AG04450 (cell line): Measurements from ENCODE around the gene CRACR2A. TPM values are rescaled to one million over a fixed set of nuclear protein-coding genes. Genes with fewer than 3 reads are reported as not detected.

Experiments
- CTCF ChIA-PET: fragments of 300-600, 350-600 bp; formaldehyde crosslinking; extraction: SDS; loops from one replicate; lab custom pipeline; 2022; ENCODE audit warnings: antibody characterized with exemption, inconsistent platforms; lab: Charles Lee
- POLR2A ChIA-PET: fragments of 350-600 bp; formaldehyde crosslinking; extraction: SDS; loops from one replicate; lab custom pipeline; 2021; ENCODE audit warnings: antibody characterized with exemption, inconsistent platforms; lab: Yijun Ruan, JAX
- DNase-seq: peaks from one replicate; pipeline ENCODE4 v3.0.0-alpha.2; 2011; ENCODE audit warnings: low read depth, low spot score
- H3K27ac ChIP-seq: one replicate; pipeline ENCODE4 v1.5.1; 2012; ENCODE audit warnings: low read depth, low read length, control low read depth
- H3K27me3 ChIP-seq: one replicate; pipeline ENCODE4 v1.6.0; 2012; ENCODE audit warnings: low read length; ENCODE audit not compliant: control insufficient read depth, insufficient read depth
- H3K4me3 ChIP-seq: 2 replicates; pipeline ENCODE4 v1.5.1; 2011; ENCODE audit warnings: mild to moderate bottlenecking, low read depth, low read length, control low read depth
- H3K9me3 ChIP-seq: 2 replicates; pipeline ENCODE4 v1.5.1; 2012; ENCODE audit warnings: low read length; ENCODE audit not compliant: control insufficient read depth, insufficient read depth
- polyA plus RNA-seq: library from polyadenylated mRNA; depleted of rRNA; stranded (reverse); fragments of >200 nt; gene quantifications from 2 replicates; pipeline ENCODE4 v1.2.3, GENCODE V29; 2011
- TF ChIP-seq, protein P1 (sequence below): IDR thresholded peaks from 2 replicates; pipeline ENCODE4 v1.5.1; 2011; ENCODE audit warnings: low read depth, low read length, control low read depth, inconsistent platforms

Gene CRACR2A
- polyA plus RNA-seq, 1 experiment: 1.1 TPM

GRCh38 chr12:3574986-3575385, 177.9 kb downstream of the CRACR2A start:
- no peak for DNase-seq
- peaks cover 3% of the 10 kb centered on the region for H3K27me3 ChIP-seq
- CTCF ChIA-PET: no interaction called here
- H3K27ac ChIP-seq: no peak overlapping the region
- POLR2A ChIA-PET: no interaction called here
- H3K9me3 ChIP-seq: no peaks in the 10 kb centered on the region
- no peak overlapping the region for H3K4me3 ChIP-seq
- TF ChIP-seq, protein P1, sequence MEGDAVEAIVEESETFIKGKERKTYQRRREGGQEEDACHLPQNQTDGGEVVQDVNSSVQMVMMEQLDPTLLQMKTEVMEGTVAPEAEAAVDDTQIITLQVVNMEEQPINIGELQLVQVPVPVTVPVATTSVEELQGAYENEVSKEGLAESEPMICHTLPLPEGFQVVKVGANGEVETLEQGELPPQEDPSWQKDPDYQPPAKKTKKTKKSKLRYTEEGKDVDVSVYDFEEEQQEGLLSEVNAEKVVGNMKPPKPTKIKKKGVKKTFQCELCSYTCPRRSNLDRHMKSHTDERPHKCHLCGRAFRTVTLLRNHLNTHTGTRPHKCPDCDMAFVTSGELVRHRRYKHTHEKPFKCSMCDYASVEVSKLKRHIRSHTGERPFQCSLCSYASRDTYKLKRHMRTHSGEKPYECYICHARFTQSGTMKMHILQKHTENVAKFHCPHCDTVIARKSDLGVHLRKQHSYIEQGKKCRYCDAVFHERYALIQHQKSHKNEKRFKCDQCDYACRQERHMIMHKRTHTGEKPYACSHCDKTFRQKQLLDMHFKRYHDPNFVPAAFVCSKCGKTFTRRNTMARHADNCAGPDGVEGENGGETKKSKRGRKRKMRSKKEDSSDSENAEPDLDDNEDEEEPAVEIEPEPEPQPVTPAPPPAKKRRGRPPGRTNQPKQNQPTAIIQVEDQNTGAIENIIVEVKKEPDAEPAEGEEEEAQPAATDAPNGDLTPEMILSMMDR: no peak

GRCh38 chr12:3572560-3572959, 180.3 kb downstream of the CRACR2A start:
- CTCF ChIA-PET: no interaction called here
- Histone ChIP-seq H3K27me3 (peaks cover 3% of the 10 kb centered on the region), H3K9me3 (no peaks in the 10 kb centered on the region), H3K27ac (no peak overlapping the region), H3K4me3 (no peak overlapping the region)
- no peak for DNase-seq
- TF ChIP-seq, protein P1: no peak
- POLR2A ChIA-PET: no interaction called here

- no peak for DNase-seq
- no peak overlapping the region for H3K4me3 ChIP-seq
- H3K27me3 ChIP-seq: peaks cover 3% of the 10 kb centered on the region
- ChIA-PET CTCF (no interaction called here), POLR2A (no interaction called here)
- H3K9me3 ChIP-seq: no peaks in the 10 kb centered on the region
- H3K27ac ChIP-seq: no peak overlapping the region
- TF ChIP-seq, protein P1: no peak
Observed at GRCh38 chr12:3571724-3572123, 181.2 kb downstream of the CRACR2A start.

DNA sequence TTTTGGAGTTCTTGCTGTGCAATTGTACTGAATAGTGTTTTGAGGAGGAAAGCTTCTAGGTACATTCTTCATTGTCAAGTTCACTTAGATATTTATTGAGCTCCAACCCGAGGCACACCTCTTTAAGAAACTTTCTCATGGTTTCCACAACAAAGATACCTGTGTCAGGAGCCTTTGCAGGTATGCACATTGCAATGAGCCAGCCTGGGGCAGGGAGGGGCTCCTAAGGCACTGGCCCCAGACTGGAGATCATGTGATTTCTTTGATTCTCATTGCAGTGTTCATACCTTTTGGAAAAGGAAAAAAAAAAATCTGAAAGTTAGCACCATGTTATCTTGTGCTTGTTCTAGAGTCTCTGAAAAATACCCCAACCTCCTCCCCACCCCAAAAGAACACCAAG, 181.6 kb downstream of the CRACR2A start:
- Histone ChIP-seq H3K4me3 (no peak overlapping the region), H3K27me3 (peaks cover 3% of the 10 kb centered on the region), H3K9me3 (no peaks in the 10 kb centered on the region), H3K27ac (no peak overlapping the region)
- DNase-seq: no peak
- TF ChIP-seq, protein P1: no peak
- ChIA-PET CTCF (interaction anchor here (0.7 kb wide), 1 partner anchor 184 kb away, joined by 3 read pairs; no protein-coding TSS in a partner anchor), POLR2A (no interaction called here)

DNA sequence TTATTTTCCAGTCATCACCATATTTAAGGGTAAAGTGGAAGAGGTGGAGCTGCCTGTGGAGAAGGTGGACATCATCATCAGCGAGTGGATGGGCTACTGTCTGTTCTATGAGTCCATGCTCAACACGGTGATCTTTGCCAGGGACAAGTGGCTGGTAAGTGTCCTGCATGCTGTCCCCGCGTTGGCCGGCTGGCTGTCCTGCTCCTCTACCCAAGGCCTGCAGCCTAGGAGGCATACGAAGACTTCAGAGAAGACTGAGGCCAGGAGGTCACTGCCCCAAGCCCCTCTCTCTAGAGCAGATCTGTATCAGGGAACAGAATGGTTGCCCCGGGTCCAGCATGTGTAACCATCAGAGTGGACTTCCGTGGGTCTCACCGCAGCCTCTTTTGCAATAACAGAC, 184.2 kb downstream of the CRACR2A start:
- peaks cover 3% of the 10 kb centered on the region for H3K27me3 ChIP-seq
- H3K9me3 ChIP-seq: no peaks in the 10 kb centered on the region
- POLR2A ChIA-PET: no interaction called here
- H3K27ac ChIP-seq: no peak overlapping the region
- TF ChIP-seq, protein P1: no peak
- no peak for DNase-seq
- no peak overlapping the region for H3K4me3 ChIP-seq
- CTCF ChIA-PET: interaction anchor here (0.6 kb wide), 1 partner anchor 269 kb away, joined by 3 read pairs; no protein-coding TSS in a partner anchor
